ENCODE data around the gene APEH. TPM values are rescaled to one million over a fixed set of nuclear protein-coding genes. Genes with fewer than 3 reads are reported as not detected.

Gene APEH
- total and polyA plus RNA-seq, 2 of the 13 experiments (the other 11 are each of a cell fraction or from before 2014, with no cell fraction given) = 116 to 130 TPM

GRCh38 chr3:49668414-49668797 is 5.7 kb upstream of the APEH start (continued):
- TF ChIP-seq ZNF646 (CRISPR knock-in tag; IDR thresholded peaks at IDR 0.05) (no peak), CBX1 (IDR thresholded peaks at IDR 0.05; ENCODE audit: low read depth) (no peak), SP1 (IDR thresholded peaks at IDR 0.05) (no peak), SP1 (CRISPR knock-in tag; IDR thresholded peaks at IDR 0.05) (no peak), ZNF747 (CRISPR knock-in tag; IDR thresholded peaks at IDR 0.05; ENCODE audit: borderline replicate concordance) (0 out of 2 replicates have a peak, but pooled peaks have one; percentile 55), ZSCAN31 (CRISPR knock-in tag; IDR thresholded peaks at IDR 0.05; ENCODE audit: low read depth) (peak; percentile 65), ASH2L (IDR thresholded peaks at IDR 0.05; ENCODE audit: insufficient read length, low read depth, low read length) (no peak), NFKB2 (CRISPR knock-in tag; IDR thresholded peaks at IDR 0.05; ENCODE audit: borderline replicate concordance) (peak; percentile 50; the same call in 1 of the 2 replicates), ZNF543 (CRISPR knock-in tag; IDR thresholded peaks at IDR 0.05) (no peak), TFDP1 (CRISPR knock-in tag; IDR thresholded peaks at IDR 0.05; ENCODE audit: borderline replicate concordance) (no peak), LCORL (IDR thresholded peaks at IDR 0.05) (no peak), LCORL (CRISPR knock-in tag; IDR thresholded peaks at IDR 0.05) (peak; percentile 75), CEBPZ (IDR thresholded peaks at IDR 0.05; ENCODE audit: low read length) (no peak), ZNF781 (CRISPR knock-in tag; IDR thresholded peaks at IDR 0.05; ENCODE audit: borderline replicate concordance, not compliant biosample characterization) (no peak), NONO (IDR thresholded peaks at IDR 0.05) (no peak), NONO (CRISPR knock-in tag; conservative IDR thresholded peaks at IDR 0.05) (0 out of 2 replicates have a peak, but pooled peaks have one; percentile 48), ZC3H4 (CRISPR knock-in tag; IDR thresholded peaks at IDR 0.05; ENCODE audit: borderline replicate concordance) (no peak), NR2F1 (CRISPR knock-in tag; IDR thresholded peaks at IDR 0.05) (peak; percentile 75 to 85), XBP1 (CRISPR knock-in tag; IDR thresholded peaks at IDR 0.05) (no peak), ZNF251 (CRISPR knock-in tag; IDR thresholded peaks at IDR 0.05) (no peak)
